ENCODE measurements around the gene IFITM2.
"Not testable (repeated sequence)": the region's sequence is repeated elsewhere in the genome, so short reads cannot be mapped to it uniquely, and the experiment has no call there.

IFITM2 gene

DNA sequence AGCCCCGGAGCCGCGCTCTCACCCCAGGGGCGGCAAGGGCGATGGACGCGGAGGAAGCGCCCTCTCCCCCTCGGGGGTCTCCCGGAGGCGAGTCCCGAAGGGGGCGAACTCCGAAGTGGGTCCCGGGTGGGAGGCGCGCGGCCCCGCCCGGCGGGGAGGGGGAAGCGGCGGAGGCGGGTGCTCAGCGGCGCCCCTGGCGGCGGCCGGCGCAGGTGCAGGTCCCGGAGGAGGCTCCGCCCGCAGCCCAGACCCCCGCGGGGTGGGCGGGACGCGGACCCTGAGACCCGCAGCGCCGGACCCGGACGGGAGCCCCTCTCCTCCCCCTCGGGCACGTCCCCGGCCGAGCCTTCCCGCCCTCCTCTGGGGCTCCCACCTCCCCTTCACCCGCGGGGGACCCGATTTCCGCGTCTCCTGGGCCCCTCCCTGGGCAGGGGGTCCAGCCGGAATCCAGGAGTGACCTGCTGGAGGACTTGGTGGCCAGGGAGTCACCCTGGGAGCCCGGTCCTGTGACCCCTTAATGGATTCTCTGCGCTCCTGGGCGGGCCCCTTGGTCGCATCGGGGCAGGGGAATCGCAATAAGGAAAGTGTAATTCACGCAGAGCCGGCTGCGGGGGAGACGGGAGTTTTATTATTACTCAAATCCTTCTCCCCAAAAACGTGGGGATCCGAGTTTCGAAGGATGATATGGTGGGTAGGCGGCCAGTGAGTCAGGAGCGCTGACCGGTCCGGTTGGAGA lies 3.6 kb downstream of the IFITM2 start:
- not testable (repeated sequence) for DNase-seq

DNA sequence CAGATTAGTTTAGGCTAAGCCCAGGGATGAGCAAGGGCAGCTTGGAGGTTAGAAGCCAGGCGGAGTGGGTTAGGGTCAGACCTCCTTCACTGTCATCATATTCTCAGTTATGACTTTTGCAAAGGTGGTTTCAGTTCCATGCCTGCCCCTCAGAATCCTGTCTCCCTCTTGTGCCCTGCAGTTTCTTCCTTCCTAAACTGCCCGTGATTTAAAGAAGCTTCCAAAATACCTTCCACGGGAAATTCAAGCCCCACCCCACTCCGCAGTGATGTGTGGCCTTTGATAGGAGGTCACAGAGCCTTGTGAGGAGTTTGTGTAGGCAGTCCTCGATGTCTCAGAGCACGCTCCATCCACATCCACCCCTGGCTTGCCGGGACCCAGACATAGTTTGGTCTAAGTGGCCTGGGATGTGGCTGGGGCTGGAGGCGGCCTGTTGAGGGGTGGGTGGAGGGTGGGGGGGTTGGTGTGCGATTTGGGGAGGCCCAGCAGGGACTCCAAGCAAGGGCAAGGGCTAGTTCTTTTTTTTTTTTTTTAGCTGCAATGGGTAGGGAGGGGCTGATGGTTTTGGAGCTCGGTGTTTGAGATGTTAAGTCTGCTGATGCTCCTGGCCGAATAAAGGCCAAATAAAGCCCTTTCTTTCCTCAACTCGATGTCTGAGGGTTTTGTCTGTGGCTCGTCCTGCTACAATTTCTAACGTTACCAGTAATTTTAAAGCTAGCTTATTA lies 4.6 kb downstream of the IFITM2 start:
- peak; percentile 38 for DNase-seq

DNA sequence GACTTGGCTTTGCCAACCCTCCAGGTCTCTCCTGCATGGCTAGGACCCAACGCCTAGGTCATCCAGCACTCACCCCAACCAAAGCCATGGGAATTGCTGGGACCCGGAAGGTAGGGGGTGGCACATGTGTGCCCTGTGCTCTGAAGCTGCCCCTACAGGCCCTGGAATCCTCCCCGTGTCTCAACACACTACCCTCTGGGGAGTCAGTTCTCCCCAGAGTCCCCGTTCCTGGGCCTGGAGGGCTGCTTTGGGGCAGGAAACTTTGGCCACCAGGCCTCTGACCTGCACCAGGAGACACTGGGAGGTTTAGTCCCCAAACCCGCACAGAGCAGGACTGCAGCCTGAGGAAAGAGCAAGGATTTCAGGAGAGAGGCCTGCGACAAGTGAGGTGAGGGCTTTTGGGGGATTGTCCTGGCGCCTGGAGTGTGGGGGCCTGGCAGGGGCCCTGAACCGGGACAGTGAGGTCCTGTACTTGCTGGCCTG lies 5.7 kb downstream of the IFITM2 start:
- peak; percentile 38 for DNase-seq

- DNase-seq = no peak
Measured at GRCh38 chr11:313787-314553, 6.4 kb downstream of the IFITM2 start, which contains the start of gene IFITM1. TSS of gene IFITM1 (plus strand) at chr11:314040. CDS start at chr11:314171, 131 bp downstream.

GRCh38 chr11:314554-314875 lies 6.9 kb downstream of the IFITM2 start:
- not testable (repeated sequence) for DNase-seq

- peak; percentile 32 for DNase-seq
Measured at GRCh38 chr11:315051-315481, 7.5 kb downstream of the IFITM2 start.

- DNase-seq = peak; percentile 38
Measured at GRCh38 chr11:315516-315994, 7.9 kb downstream of the IFITM2 start.

GRCh38 chr11:316031-316701 lies 8.6 kb downstream of the IFITM2 start:
- DNase-seq = peak; percentile 30

DNA sequence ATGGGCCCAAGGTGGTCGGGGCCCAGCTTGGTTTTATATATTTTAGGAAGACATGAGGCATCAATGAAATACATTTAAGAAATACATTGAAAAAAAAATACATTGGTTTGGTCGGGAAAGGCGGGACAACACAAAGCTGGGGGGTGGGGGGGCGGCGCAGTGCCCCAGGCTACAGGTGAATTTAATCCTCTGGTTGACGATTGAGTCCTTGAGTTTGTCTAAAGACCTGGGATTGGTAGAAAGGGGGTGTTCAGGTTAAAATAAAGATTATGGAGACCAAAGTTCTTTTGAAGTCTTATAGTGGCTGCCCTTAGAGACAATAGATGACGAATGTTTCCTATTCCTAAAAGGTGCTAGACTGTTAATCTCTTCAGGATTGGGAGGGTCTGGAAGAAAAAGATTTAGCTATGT lies 9.3 kb downstream of the IFITM2 start:
- DNase-seq = no peak

- DNase-seq = peak; percentile 42
Measured at GRCh38 chr11:317668-318404, 10.2 kb downstream of the IFITM2 start.

- not testable (repeated sequence) for DNase-seq
Measured at GRCh38 chr11:318405-319120, 10.9 kb downstream of the IFITM2 start.

GRCh38 chr11:319121-319887 lies 11.7 kb downstream of the IFITM2 start:
- DNase-seq = not testable (repeated sequence)

DNA sequence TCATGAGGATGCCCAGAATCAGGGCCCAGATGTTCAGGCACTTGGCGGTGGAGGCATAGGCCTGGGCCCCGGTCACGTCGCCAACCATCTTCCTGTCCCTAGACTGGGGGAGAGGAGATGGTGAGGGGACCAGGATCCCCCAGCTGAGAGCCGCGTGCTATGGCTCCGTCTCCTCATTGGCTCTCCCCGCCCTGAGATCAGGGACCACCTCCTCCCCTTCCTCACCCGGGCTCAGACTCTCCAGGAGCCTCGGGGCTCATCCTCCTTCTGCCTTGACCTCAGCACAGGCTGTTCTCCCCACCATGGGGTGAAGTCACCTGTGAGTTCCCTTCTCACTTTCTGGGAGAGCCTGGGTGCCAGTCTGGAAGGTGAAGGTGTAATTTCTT lies 12.3 kb downstream of the IFITM2 start:
- DNase-seq = not testable (repeated sequence)

DNA sequence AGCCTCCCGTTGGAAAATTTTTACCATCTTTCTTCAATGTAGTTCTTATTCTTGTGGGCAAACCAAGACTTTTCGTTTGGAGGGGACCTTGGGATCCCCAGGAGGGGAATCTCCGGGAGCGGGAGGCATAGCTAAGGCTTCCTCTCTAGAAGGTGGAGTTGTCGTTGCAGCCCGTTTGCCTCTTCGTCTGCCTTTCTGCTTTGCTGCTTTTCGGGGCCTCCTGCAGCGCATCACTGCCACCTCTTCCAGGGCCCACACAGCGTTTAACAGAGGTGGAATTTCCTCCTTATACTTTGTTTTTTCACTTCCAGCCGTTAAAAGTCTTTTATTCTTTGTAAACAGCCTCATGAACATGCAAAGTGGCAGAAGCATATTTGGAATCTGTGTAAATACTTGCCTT lies 16.5 kb downstream of the IFITM2 start:
- no peak for DNase-seq

DNA sequence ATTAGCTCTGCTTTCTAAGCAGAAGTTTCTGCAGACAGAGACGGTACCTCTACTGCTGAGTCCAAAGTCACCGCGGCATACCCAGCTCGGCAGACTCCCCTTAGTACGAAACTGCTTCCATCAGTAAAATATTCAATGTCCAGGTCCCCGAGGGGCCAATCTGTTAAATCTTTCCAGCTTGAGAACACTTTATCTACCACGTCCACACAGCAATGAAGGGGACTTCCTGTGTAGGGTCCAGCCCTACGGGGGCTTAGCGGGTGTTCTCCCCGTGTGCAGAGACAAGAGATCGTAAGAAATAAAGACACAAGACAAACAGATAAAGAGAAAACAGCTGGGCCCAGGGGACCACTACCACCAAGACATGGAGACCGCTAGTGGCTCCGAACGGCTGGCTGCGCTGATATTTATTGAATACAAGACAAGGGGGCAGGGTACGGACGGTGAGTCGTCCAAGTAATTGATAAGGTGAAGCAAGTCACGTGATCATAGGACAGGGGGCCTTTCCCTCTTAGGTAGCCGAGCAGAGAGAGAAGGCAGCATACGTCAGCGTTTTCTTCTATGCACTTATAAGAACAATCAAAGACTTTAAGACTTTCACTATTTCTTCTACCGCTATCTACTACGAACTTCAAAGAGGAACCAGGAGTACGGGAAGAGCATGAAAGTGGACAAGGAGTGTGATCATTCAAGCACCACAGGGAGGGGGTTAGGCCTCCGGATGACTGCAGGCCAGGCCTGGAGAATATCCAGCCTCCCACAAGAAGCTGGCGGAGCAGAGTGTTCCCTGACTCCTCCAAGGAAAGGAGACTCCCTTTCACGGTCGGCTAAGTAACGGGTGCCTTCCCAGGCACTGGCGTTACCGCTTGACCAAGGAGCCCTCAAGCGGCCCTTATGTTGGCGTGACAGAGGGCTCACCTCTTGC lies 17.2 kb downstream of the IFITM2 start:
- not testable (repeated sequence) for DNase-seq

- no peak for DNase-seq
Measured at GRCh38 chr11:325796-326591, 18.4 kb downstream of the IFITM2 start.

GRCh38 chr11:326592-326841 lies 18.9 kb downstream of the IFITM2 start:
- DNase-seq = no peak

- DNase-seq = no peak
Measured at GRCh38 chr11:326842-327580, 19.4 kb downstream of the IFITM2 start.
